DOHH2 (cell line): ENCODE measurements around the gene TTLL13.

Source experiments
- EZH2phosphoT487 ChIP-seq: fragments of 200-600 bp; sonication (generic); IDR thresholded peaks from 2 replicates; pipeline ENCODE4 v1.6.1; 2017; ENCODE audit warnings: borderline replicate concordance, mild to moderate bottlenecking, antibody characterized with exemption, low read length, moderate library complexity, mixed read lengths
- TF ChIP-seq, protein P1 (sequence below): fragments of 200-600 bp; sonication (generic); IDR thresholded peaks from one replicate; pipeline ENCODE4 v1.5.1; 2014; ENCODE audit warnings: antibody characterized with exemption, mild to moderate bottlenecking, low read depth, low read length; ENCODE audit not compliant: poor library complexity, severe bottlenecking

DNA sequence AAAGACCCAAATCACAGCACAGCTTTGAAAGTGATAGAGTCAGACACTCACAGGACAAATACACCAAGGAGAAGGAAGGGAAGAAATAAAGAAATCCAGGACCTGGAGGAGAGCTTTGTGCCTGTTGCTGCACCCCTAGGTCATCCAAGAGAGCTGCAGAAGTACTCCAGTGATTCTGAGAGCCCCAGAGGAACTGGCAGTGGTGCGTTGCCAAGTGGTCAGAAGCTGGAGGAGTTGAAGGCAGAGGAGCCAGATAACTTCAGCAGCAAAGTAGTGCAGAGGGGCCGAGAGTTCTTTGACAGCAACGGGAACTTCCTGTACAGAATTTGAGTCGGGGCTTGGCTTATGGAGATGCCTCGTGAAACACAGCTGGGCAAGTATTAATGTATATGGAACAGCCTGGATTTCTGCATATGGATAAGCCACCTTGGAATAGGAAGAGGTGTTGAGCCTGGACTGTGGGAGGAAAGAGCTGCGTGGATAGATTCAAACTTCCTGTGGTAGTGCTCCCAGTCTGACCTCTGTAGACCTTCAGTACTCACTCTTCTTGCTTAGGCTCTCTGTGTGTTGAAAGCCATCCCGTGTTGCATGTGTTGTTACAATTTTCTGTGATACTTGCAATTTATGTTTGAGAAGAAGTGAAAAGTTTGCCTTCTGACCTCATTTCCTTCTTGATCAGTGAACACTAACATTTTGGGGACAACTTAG lies 22.3 kb downstream of the TTLL13 start:
- TF ChIP-seq, protein P1, sequence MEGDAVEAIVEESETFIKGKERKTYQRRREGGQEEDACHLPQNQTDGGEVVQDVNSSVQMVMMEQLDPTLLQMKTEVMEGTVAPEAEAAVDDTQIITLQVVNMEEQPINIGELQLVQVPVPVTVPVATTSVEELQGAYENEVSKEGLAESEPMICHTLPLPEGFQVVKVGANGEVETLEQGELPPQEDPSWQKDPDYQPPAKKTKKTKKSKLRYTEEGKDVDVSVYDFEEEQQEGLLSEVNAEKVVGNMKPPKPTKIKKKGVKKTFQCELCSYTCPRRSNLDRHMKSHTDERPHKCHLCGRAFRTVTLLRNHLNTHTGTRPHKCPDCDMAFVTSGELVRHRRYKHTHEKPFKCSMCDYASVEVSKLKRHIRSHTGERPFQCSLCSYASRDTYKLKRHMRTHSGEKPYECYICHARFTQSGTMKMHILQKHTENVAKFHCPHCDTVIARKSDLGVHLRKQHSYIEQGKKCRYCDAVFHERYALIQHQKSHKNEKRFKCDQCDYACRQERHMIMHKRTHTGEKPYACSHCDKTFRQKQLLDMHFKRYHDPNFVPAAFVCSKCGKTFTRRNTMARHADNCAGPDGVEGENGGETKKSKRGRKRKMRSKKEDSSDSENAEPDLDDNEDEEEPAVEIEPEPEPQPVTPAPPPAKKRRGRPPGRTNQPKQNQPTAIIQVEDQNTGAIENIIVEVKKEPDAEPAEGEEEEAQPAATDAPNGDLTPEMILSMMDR = no peak
- TF ChIP-seq EZH2phosphoT487 = no peak
